Activated B cell treated with CpG ODN at 0.5 μM for 24 hours (primary cell): ENCODE data around the gene KCTD14. TPM values are rescaled to one million over a fixed set of nuclear protein-coding genes. Genes with fewer than 3 reads are reported as not detected.
"Not testable (repeated sequence)": the region's sequence is repeated elsewhere in the genome, so short reads cannot be mapped to it uniquely, and the experiment has no call there.

Experiments used
- ATAC-seq: fragments of 200-7000 bp; cut with Tn5 transposase; one replicate; pipeline ENCODE4 v1.10.0; 2021; ENCODE audit warnings: low read depth, mild to moderate bottlenecking, moderate library complexity
- CTCF ChIA-PET: fragments of 350-600 bp; sonication (Branson Sonifier 250); formaldehyde crosslinking; loops from one replicate; lab custom pipeline; 2021; ENCODE audit warnings: antibody characterized with exemption; lab: Charles Lee
- POLR2A ChIA-PET: fragments of 350-600 bp; sonication (Branson Sonifier 250); formaldehyde crosslinking; loops from one replicate; lab custom pipeline; 2021; ENCODE audit warnings: antibody characterized with exemption; lab: Charles Lee
- DNase-seq: peaks from one replicate; pipeline ENCODE4 v3.0.0; 2022
- H3K27ac Mint-ChIP-seq: one replicate; pipeline ENCODE4 v1.8.0; 2020; ENCODE audit warnings: mixed read lengths
- H3K27me3 Mint-ChIP-seq: one replicate; pipeline ENCODE4 v1.8.0; 2021; ENCODE audit warnings: mixed read lengths
- H3K36me3 Mint-ChIP-seq: one replicate; pipeline ENCODE4 v1.8.0; 2021; ENCODE audit warnings: low read depth, mixed read lengths
- H3K4me1 Mint-ChIP-seq: one replicate; pipeline ENCODE4 v1.8.0; 2021; ENCODE audit warnings: mixed read lengths
- H3K4me3 Mint-ChIP-seq: one replicate; pipeline ENCODE4 v1.8.0; 2020; ENCODE audit warnings: mild to moderate bottlenecking, mixed read lengths
- H3K9me3 Mint-ChIP-seq: one replicate; pipeline ENCODE4 v1.8.0; 2020; ENCODE audit warnings: mixed read lengths
- intact Hi-C: fragments of 100-400 bp; cut with micrococcal nuclease; formaldehyde crosslinking; loops from one replicate; pipeline ENCODE4 v1.15.1; 2024
- total RNA-seq: library from RNA; stranded (reverse); gene quantifications from 2 replicates; pipeline ENCODE4 v1.2.3, GENCODE V29; 2022
- TF ChIP-seq, protein P1 (sequence below): fragments of 200-600 bp; IDR thresholded peaks from one replicate; pipeline ENCODE4 v1.8.0; 2022; ENCODE audit warnings: antibody characterized with exemption, mild to moderate bottlenecking

The KCTD14 gene
- total RNA-seq, 1 donor from 2014 or later, result 0.22 TPM

DNA sequence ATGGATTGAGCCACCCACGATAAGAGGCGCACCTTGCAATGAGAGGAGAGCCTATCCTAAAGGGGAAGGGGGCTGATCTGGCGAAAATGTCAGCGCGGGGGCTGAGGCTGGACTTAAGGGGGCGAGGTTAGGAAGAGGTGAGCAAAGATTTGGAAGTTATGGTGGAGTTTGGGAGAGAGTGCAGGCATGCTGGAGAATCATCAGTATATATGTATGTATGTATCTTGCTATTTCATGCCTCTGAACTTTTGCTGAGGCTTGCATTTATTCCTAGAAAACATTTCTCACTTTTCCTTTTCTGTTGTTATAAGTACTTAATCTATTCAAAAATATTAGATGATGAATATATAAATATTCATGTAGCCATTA, 23.4 kb upstream of the KCTD14 start:
- Mint-ChIP-seq H3K27me3 (peaks cover 5% of the 10 kb centered on the region), H3K9me3 (no peaks in the 10 kb centered on the region), H3K27ac (no peak overlapping the region), H3K4me1 (peaks cover 6% of the 10 kb centered on the region), H3K36me3 (no peaks in the 10 kb centered on the region), H3K4me3 (no peak overlapping the region)
- ATAC-seq, result peak; percentile 10
- ChIA-PET POLR2A (no interaction called here), CTCF (interaction anchor here (1.0 to 2.3 kb wide), 9 partner anchors 9 to 518 kb away, joined by 3 to 11 read pairs (median 4); no protein-coding TSS in a partner anchor)
- DNase-seq, result no peak
- intact Hi-C loops, result loop anchor here (1.0 to 2.0 kb wide), 3 partner anchors 52 to 518 kb away; partner anchors contain the start of genes INTS4 and RSF1
- TF ChIP-seq, protein P1, sequence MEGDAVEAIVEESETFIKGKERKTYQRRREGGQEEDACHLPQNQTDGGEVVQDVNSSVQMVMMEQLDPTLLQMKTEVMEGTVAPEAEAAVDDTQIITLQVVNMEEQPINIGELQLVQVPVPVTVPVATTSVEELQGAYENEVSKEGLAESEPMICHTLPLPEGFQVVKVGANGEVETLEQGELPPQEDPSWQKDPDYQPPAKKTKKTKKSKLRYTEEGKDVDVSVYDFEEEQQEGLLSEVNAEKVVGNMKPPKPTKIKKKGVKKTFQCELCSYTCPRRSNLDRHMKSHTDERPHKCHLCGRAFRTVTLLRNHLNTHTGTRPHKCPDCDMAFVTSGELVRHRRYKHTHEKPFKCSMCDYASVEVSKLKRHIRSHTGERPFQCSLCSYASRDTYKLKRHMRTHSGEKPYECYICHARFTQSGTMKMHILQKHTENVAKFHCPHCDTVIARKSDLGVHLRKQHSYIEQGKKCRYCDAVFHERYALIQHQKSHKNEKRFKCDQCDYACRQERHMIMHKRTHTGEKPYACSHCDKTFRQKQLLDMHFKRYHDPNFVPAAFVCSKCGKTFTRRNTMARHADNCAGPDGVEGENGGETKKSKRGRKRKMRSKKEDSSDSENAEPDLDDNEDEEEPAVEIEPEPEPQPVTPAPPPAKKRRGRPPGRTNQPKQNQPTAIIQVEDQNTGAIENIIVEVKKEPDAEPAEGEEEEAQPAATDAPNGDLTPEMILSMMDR, result peak; percentile 9

DNA sequence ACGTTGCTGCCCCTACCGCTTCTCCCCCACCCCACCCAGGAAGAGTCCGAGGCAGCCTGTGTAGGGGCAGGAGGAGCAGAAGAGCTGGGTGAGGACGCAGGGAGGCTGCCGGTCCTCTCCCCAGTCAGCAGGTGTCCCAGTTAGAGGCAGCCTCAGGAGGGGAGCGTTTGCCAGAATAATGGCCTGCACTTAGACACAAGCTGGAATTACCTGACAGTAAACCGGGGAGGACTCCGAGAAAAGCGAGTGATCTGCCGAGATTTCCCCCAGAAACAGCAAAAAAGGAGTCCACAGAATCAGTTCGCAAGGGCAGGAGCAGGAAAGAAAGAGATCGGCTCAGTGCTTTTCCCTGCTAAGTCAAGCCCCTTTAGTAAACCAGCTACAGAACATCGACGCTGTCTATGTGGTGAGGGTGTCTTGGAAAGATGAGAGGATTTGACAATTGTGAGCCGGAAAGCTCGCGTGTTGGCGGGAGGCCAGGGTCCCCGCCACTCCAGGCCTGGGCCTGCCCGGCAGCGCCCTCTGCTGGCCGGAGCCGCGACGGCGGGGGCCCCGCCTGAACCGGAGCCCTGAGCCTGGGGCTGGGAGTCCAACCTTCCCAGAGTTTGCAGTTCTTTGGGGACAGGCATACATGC, 22.9 kb upstream of the KCTD14 start:
- intact Hi-C loops, result loop anchor here (1.0 to 2.0 kb wide), 4 partner anchors 51 to 518 kb away; partner anchors contain the start of genes INTS4 and RSF1
- Mint-ChIP-seq H3K4me3 (peak overlapping the region; percentile 72), H3K27me3 (peaks cover 5% of the 10 kb centered on the region), H3K36me3 (no peaks in the 10 kb centered on the region), H3K27ac (no peak overlapping the region), H3K9me3 (no peaks in the 10 kb centered on the region), H3K4me1 (peaks cover 6% of the 10 kb centered on the region)
- peak; percentile 98 for ATAC-seq
- POLR2A ChIA-PET, result interaction anchor here (1.3 kb wide), 1 partner anchor 51 kb away, joined by 4 read pairs; the partner anchor contains the start of gene INTS4
- TF ChIP-seq, protein P1, result peak; percentile 95
- DNase-seq, result peak; percentile 81
- CTCF ChIA-PET, result interaction anchor here (0.5 to 2.3 kb wide), 13 partner anchors 9 to 518 kb away, joined by 3 to 11 read pairs (median 4); no protein-coding TSS in a partner anchor

DNA sequence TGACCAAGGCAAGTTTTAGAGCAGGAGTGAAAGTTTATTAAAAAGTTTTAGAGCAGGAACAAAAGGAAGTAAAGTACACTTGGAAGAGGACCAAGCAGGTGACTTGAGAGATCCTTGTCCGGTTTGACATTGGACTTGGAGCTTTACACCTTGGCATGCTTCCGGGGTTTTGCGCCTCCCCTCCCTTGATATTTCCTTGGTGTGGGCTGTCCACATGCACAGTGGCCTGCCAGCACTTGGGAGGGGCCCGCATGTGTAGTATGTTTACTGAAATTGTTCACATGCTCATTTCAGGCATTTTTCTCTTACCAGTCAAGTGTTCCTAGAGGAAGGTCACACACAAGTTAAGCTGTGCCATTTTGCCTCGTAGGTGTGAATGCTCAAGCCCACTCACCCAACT, 21.6 kb upstream of the KCTD14 start:
- POLR2A ChIA-PET, result interaction anchor here (1.3 kb wide), 1 partner anchor 50 kb away, joined by 4 read pairs; the partner anchor contains the start of gene INTS4
- Mint-ChIP-seq H3K9me3 (no peaks in the 10 kb centered on the region), H3K4me3 (no peak overlapping the region), H3K27me3 (peaks cover 5% of the 10 kb centered on the region), H3K36me3 (no peaks in the 10 kb centered on the region), H3K27ac (no peak overlapping the region), H3K4me1 (peaks cover 13% of the 10 kb centered on the region)
- CTCF ChIA-PET, result interaction anchor here (0.9 to 2.3 kb wide), 5 partner anchors 35 to 519 kb away, joined by 3 to 11 read pairs (median 7); no protein-coding TSS in a partner anchor
- intact Hi-C loops, result loop anchor here (1.0 kb wide), 1 partner anchor 268 kb away; no protein-coding TSS in a partner anchor
- DNase-seq (no peak), ATAC-seq (no peak)
- TF ChIP-seq, protein P1, result no peak

- Mint-ChIP-seq H3K27ac (no peak overlapping the region), H3K9me3 (no peaks in the 10 kb centered on the region), H3K4me1 (peaks cover 14% of the 10 kb centered on the region), H3K36me3 (no peaks in the 10 kb centered on the region), H3K27me3 (peaks cover 5% of the 10 kb centered on the region), H3K4me3 (no peak overlapping the region)
- TF ChIP-seq, protein P1, result no peak
- POLR2A ChIA-PET, result interaction anchor here (0.6 to 0.7 kb wide), 2 partner anchors 12 to 45 kb away, joined by 3 to 4 read pairs; no protein-coding TSS in a partner anchor
- intact Hi-C loops, result no loop called here
- no peak for DNase-seq
- CTCF ChIA-PET, result no interaction called here
- ATAC-seq, result no peak
These were observed 18.9 kb upstream of the KCTD14 start for GRCh38 chr11:78041843-78042440.

- H3K4me3 Mint-ChIP-seq, H3K36me3 Mint-ChIP-seq, H3K9me3 Mint-ChIP-seq, DNase-seq, CTCF ChIA-PET, H3K27ac Mint-ChIP-seq, ATAC-seq, intact Hi-C loops, H3K27me3 Mint-ChIP-seq: not testable (repeated sequence)
- peaks cover 14% of the 10 kb centered on the region for H3K4me1 Mint-ChIP-seq
- POLR2A ChIA-PET, result interaction anchor here (0.6 kb wide), 1 partner anchor 12 kb away, joined by 4 read pairs; no protein-coding TSS in a partner anchor
These were observed 18.3 kb upstream of the KCTD14 start for GRCh38 chr11:78041380-78041719.
